Measurements from ENCODE around the gene TECPR2. TPM values are rescaled to one million over a fixed set of nuclear protein-coding genes. Genes with fewer than 3 reads are reported as not detected.

Gene TECPR2
- total RNA-seq, 1 donor: 16.1 TPM

DNA sequence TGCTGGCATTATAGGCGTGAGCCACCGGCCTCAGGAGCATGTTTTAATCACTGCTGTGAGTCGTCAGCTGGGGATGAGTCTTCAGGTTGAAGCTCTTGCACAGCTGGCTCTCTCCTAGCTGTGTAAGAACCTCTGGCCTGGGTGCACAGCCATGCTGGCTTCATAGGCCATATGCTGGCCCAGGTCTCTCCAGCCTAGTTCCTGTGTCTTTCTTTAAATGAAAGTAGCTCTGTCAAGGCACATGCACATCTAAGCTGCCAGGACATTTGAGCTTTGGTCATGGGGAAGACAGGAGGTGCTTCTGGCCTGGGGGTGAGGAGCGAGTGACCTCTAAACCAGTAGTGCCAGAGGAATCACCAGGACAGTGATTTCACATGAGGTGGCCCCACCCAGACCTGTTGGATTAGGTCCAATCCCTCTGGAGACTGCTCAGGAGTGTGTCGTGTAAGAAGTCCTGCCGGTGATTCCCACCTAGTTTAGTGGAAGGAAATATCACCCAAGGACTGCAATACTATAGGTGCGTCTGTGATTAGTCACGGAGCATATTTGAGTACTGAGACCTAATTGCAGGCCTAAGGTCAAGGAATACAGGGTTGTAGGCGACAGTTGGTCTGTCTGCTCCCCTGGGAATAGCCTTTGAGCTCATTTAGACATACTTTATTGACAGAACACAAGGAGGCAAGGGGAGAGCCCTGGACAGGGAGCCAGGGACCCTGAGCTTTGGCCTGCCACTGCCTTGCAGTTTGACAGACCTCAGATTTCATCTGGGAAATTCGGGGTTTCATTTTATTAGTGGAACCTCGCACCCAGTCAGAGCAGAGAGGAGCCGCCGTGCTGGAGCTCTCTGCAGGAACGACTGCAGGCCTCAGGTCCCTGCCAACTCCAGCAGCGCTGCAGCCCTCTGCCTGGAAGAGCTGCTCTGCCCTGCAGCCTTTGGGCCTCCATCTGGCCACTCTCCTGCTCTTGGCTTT lies 79.8 kb downstream of the TECPR2 start:
- no peak for TF ChIP-seq CTCF (IDR thresholded peaks at IDR 0.05; ENCODE audit: insufficient read depth, low read length)
- no peak overlapping the region for H3K4me3 ChIP-seq (ENCODE audit: low read depth, low read length)
- DNase-seq (ENCODE audit: low read depth): no peak

- TF ChIP-seq CTCF (IDR thresholded peaks at IDR 0.05; ENCODE audit: insufficient read depth, low read length): no peak
- H3K4me3 ChIP-seq (ENCODE audit: low read depth, low read length): no peak overlapping the region
- no peak for DNase-seq (ENCODE audit: low read depth)
Observed at GRCh38 chr14:102445066-102445465, 82.3 kb downstream of the TECPR2 start.

- no peak overlapping the region for H3K4me3 ChIP-seq (ENCODE audit: low read depth, low read length)
- no peak for TF ChIP-seq CTCF (IDR thresholded peaks at IDR 0.05; ENCODE audit: insufficient read depth, low read length)
- DNase-seq (ENCODE audit: low read depth): no peak
Observed at GRCh38 chr14:102445641-102446040, 82.9 kb downstream of the TECPR2 start.

GRCh38 chr14:102450206-102451063 lies 87.7 kb downstream of the TECPR2 start:
- H3K4me3 ChIP-seq (ENCODE audit: low read depth, low read length): no peak overlapping the region
- no peak for TF ChIP-seq CTCF (IDR thresholded peaks at IDR 0.05; ENCODE audit: insufficient read depth, low read length)
- no peak for DNase-seq (ENCODE audit: low read depth)

GRCh38 chr14:102451064-102451352 lies 88.3 kb downstream of the TECPR2 start:
- TF ChIP-seq CTCF (IDR thresholded peaks at IDR 0.05; ENCODE audit: insufficient read depth, low read length): no peak
- H3K4me3 ChIP-seq (ENCODE audit: low read depth, low read length): no peak overlapping the region
- no peak for DNase-seq (ENCODE audit: low read depth)

DNA sequence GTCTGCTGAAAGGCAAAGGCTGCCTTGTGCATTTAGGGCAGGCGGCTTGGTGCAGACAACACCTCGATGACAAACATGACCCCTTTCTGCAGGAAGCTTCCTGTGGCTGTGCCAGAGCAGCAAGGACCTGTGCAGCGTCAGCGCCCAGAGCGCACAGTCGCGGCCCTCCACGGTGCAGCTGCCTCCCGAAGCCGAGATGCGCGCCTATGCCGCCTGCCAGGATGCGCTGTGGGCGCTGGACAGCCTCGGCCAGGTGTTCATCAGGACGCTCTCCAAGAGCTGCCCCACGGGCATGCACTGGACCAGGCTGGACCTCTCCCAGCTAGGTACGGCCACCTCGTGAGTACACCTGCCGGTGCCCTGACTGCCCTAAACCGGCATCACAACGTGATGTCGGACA lies 89.6 kb downstream of the TECPR2 start:
- no peak for TF ChIP-seq CTCF (IDR thresholded peaks at IDR 0.05; ENCODE audit: insufficient read depth, low read length)
- no peak overlapping the region for H3K4me3 ChIP-seq (ENCODE audit: low read depth, low read length)
- DNase-seq (ENCODE audit: low read depth): no peak

Data from fibroblast of the aortic adventitia (primary cell).